ENCODE measurements around the gene UBE3C. TPM values are rescaled to one million over a fixed set of nuclear protein-coding genes. Genes with fewer than 3 reads are reported as not detected.
"Not testable (repeated sequence)": the region's sequence is repeated elsewhere in the genome, so short reads cannot be mapped to it uniquely, and the experiment has no call there.

UBE3C gene
- polyA plus RNA-seq, 1 donor from 2014 or later: 39.0 TPM

DNA sequence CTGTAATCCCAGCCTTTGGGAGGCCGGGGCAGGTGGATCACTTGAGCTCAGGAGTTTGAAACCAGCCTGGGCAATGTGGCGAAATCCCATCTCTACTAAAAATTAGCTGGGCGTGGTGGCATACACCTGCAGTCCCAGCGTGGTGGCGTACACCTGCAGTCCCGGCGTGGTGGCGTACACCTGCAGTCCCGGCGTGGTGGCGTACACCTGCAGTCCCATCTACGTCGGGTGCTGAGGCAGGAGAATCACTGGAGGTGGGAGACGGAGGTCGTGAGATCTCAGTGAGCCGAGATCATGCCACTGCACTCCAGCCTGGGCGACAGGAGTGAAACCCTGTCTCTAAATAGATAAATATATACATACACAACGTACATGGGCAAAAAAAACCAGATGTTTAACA, 116.1 kb downstream of the UBE3C start:
- H3K36me3 ChIP-seq (ENCODE audit: insufficient read depth, low read length); H3K9me2 ChIP-seq (ENCODE audit: insufficient read depth, low read length); H2AFZ ChIP-seq (ENCODE audit: low read depth, low read length); H3K4me2 ChIP-seq (ENCODE audit: low read length); H3F3A ChIP-seq (ENCODE audit: insufficient read depth, low read length, poor library complexity, severe bottlenecking); H4K20me1 ChIP-seq (ENCODE audit: insufficient read depth); H3K79me2 ChIP-seq (replicated peaks; ENCODE audit: insufficient read depth, low read length); H3K4me3 ChIP-seq (ENCODE audit: low read length); H3K27ac ChIP-seq (ENCODE audit: low read length); H3K9me3 ChIP-seq (ENCODE audit: low read length); H3K27me3 ChIP-seq (ENCODE audit: insufficient read depth, low read depth, low read length); H3K9ac ChIP-seq (ENCODE audit: low read length): not testable (repeated sequence)

GRCh38 chr7:157255201-157255606, 116.5 kb downstream of the UBE3C start:
- no peak overlapping the region for H3K9ac ChIP-seq (ENCODE audit: low read length)
- H3K4me2 ChIP-seq (ENCODE audit: low read length): no peak overlapping the region
- no peaks in the 10 kb centered on the region for H4K20me1 ChIP-seq (ENCODE audit: insufficient read depth)
- no peaks in the 10 kb centered on the region for H3K9me2 ChIP-seq (ENCODE audit: insufficient read depth, low read length)
- no peaks in the 10 kb centered on the region for H3K79me2 ChIP-seq (replicated peaks; ENCODE audit: insufficient read depth, low read length)
- H3K27ac ChIP-seq (ENCODE audit: low read length): no peak overlapping the region
- no peak overlapping the region for H3K4me3 ChIP-seq (ENCODE audit: low read length)
- H3K9me3 ChIP-seq (ENCODE audit: low read length): no peaks in the 10 kb centered on the region
- H2AFZ ChIP-seq (ENCODE audit: low read depth, low read length): no peak overlapping the region
- H3F3A ChIP-seq (ENCODE audit: insufficient read depth, low read length, poor library complexity, severe bottlenecking): no peaks in the 10 kb centered on the region
- no peak for TF ChIP-seq SMC3 (conservative IDR thresholded peaks at IDR 0.05; ENCODE audit: poor library complexity)
- no peak for TF ChIP-seq POLR2AphosphoS5 (IDR thresholded peaks at IDR 0.05)
- TF ChIP-seq EZH2 (IDR thresholded peaks at IDR 0.05; ENCODE audit: borderline replicate concordance, insufficient read depth, low read length, poor library complexity, severe bottlenecking): no peak
- no peak for TF ChIP-seq REST (IDR thresholded peaks at IDR 0.05; ENCODE audit: borderline replicate concordance)
- no peak for TF ChIP-seq MXI1 (conservative IDR thresholded peaks at IDR 0.05; ENCODE audit: poor library complexity, severe bottlenecking)
- TF ChIP-seq CTCF (IDR thresholded peaks at IDR 0.05; ENCODE audit: poor library complexity, severe bottlenecking): no peak
- TF ChIP-seq TAF1 (IDR thresholded peaks at IDR 0.05; ENCODE audit: low read depth): no peak
- no peak for TF ChIP-seq EP300 (conservative IDR thresholded peaks at IDR 0.05; ENCODE audit: poor library complexity, severe bottlenecking)
- no peak for TF ChIP-seq RAD21 (conservative IDR thresholded peaks at IDR 0.05)
- peaks cover 5% of the 10 kb centered on the region for H3K36me3 ChIP-seq (ENCODE audit: insufficient read depth, low read length)
- no peaks in the 10 kb centered on the region for H3K27me3 ChIP-seq (ENCODE audit: insufficient read depth, low read depth, low read length)

GRCh38 chr7:157263156-157263555, 124.4 kb downstream of the UBE3C start:
- H3K9ac ChIP-seq (ENCODE audit: low read length): no peak overlapping the region
- no peaks in the 10 kb centered on the region for H3F3A ChIP-seq (ENCODE audit: insufficient read depth, low read length, poor library complexity, severe bottlenecking)
- H3K27ac ChIP-seq (ENCODE audit: low read length): no peak overlapping the region
- H2AFZ ChIP-seq (ENCODE audit: low read depth, low read length): no peak overlapping the region
- H3K36me3 ChIP-seq (ENCODE audit: insufficient read depth, low read length): no peaks in the 10 kb centered on the region
- H3K9me2 ChIP-seq (ENCODE audit: insufficient read depth, low read length): no peaks in the 10 kb centered on the region
- H4K20me1 ChIP-seq (ENCODE audit: insufficient read depth): no peaks in the 10 kb centered on the region
- no peaks in the 10 kb centered on the region for H3K79me2 ChIP-seq (replicated peaks; ENCODE audit: insufficient read depth, low read length)
- H3K4me3 ChIP-seq (ENCODE audit: low read length): no peak overlapping the region
- no peak overlapping the region for H3K4me2 ChIP-seq (ENCODE audit: low read length)
- no peaks in the 10 kb centered on the region for H3K9me3 ChIP-seq (ENCODE audit: low read length)
- no peak for TF ChIP-seq EZH2 (IDR thresholded peaks at IDR 0.05; ENCODE audit: borderline replicate concordance, insufficient read depth, low read length, poor library complexity, severe bottlenecking)
- TF ChIP-seq TAF1 (IDR thresholded peaks at IDR 0.05; ENCODE audit: low read depth): no peak
- TF ChIP-seq MXI1 (conservative IDR thresholded peaks at IDR 0.05; ENCODE audit: poor library complexity, severe bottlenecking): no peak
- no peak for TF ChIP-seq CTCF (IDR thresholded peaks at IDR 0.05; ENCODE audit: poor library complexity, severe bottlenecking)
- no peak for TF ChIP-seq RAD21 (conservative IDR thresholded peaks at IDR 0.05)
- no peak for TF ChIP-seq POLR2AphosphoS5 (IDR thresholded peaks at IDR 0.05)
- no peak for TF ChIP-seq REST (IDR thresholded peaks at IDR 0.05; ENCODE audit: borderline replicate concordance)
- TF ChIP-seq SMC3 (conservative IDR thresholded peaks at IDR 0.05; ENCODE audit: poor library complexity): no peak
- TF ChIP-seq EP300 (conservative IDR thresholded peaks at IDR 0.05; ENCODE audit: poor library complexity, severe bottlenecking): no peak
- H3K27me3 ChIP-seq (ENCODE audit: insufficient read depth, low read depth, low read length): no peaks in the 10 kb centered on the region

Data from neural cell (in vitro differentiated cells).